Natural killer cell (primary cell): Measurements from ENCODE around the gene TNFAIP3. TPM values are rescaled to one million over a fixed set of nuclear protein-coding genes. Genes with fewer than 3 reads are reported as not detected.

Source experiments
- ATAC-seq, 3 donors: fragments of 150-1000 bp in 2 of 3; fragments of 200-7000 bp in 1 of 3; cut with Tn5 transposase; 1 replicate in 1 of 3; 2 replicates in 2 of 3; pipeline ENCODE4 v1.10.0; 2021; ENCODE audit warnings: mild to moderate bottlenecking in 2 of 3, moderate library complexity in 2 of 3
- DNase-seq, 2 donors: peaks; one replicate each; pipeline versions ENCODE4 v3.0.0 to v3.0.0-alpha.2; 2013 to 2021; ENCODE audit warnings: mixed read lengths in 1 of 2
- H3K27ac ChIP-seq: one replicate; pipeline ENCODE4 v1.5.1; 2013; ENCODE audit warnings: mild to moderate bottlenecking, low read length
- H3K27me3 ChIP-seq: one replicate; pipeline ENCODE4 v1.6.1; 2013; ENCODE audit warnings: low read length; ENCODE audit not compliant: control insufficient read depth, insufficient read depth
- H3K36me3 ChIP-seq: one replicate; pipeline ENCODE4 v1.6.1; 2013; ENCODE audit warnings: low read length; ENCODE audit not compliant: control insufficient read depth, insufficient read depth
- H3K4me1 ChIP-seq: one replicate; pipeline ENCODE4 v1.6.1; 2013; ENCODE audit warnings: low read length; ENCODE audit not compliant: control insufficient read depth, insufficient read depth
- H3K4me3 ChIP-seq: one replicate; pipeline ENCODE4 v1.5.1; 2013; ENCODE audit warnings: low read length
- H3K9me3 ChIP-seq: one replicate; pipeline ENCODE4 v1.6.1; 2013; ENCODE audit warnings: low read length; ENCODE audit not compliant: control insufficient read depth, insufficient read depth
- H3K27ac Mint-ChIP-seq, 2 donors: one replicate each; pipeline ENCODE4 v1.8.0; 2022; ENCODE audit warnings: mild to moderate bottlenecking in 2 of 2, mixed read lengths in 2 of 2, moderate library complexity in 1 of 2
- H3K27me3 Mint-ChIP-seq, 2 donors: one replicate each; pipeline ENCODE4 v1.8.0; 2022; ENCODE audit warnings: low read depth in 2 of 2, mixed read lengths in 2 of 2
- H3K36me3 Mint-ChIP-seq: one replicate; pipeline ENCODE4 v1.8.0; 2022; ENCODE audit warnings: mixed read lengths
- H3K4me1 Mint-ChIP-seq, 2 donors: one replicate each; pipeline ENCODE4 v1.8.0; 2022; ENCODE audit warnings: mixed read lengths in 2 of 2
- H3K4me3 Mint-ChIP-seq: one replicate; pipeline ENCODE4 v1.8.0; 2022; ENCODE audit warnings: mild to moderate bottlenecking, moderate library complexity, mixed read lengths
- H3K9me3 Mint-ChIP-seq, 2 donors: one replicate each; pipeline ENCODE4 v1.8.0; 2022; ENCODE audit warnings: mixed read lengths in 2 of 2
- CTCF ChIP-seq: fragments of 200-600 bp; IDR thresholded peaks from one replicate; pipeline ENCODE4 v1.8.0; 2022; ENCODE audit warnings: antibody characterized with exemption
- WGBS: methylation state at CpG from one replicate; pipeline ENCODE4 v1.1.7; 2013; ENCODE audit warnings: missing lambda C conversion rate; ENCODE audit not compliant: insufficient coverage; 5-methylcytosine and 5-hydroxymethylcytosine counted together
- intact Hi-C: fragments of 100-400 bp; cut with micrococcal nuclease; formaldehyde crosslinking; loops from one replicate; pipeline ENCODE4 v1.14.2; 2022
- total RNA-seq, 4 donors: library from RNA; stranded (reverse); fragments of 120-200 nt in 1 of 4; gene quantifications; one replicate each; pipeline versions ENCODE4 v1.2.3 to v1.2.4, GENCODE V29; 2013 to 2022

Gene TNFAIP3
- total RNA-seq, 3 donors from 2014 or later (not counting 1 experiment from before 2014, with no cell fraction given) = 1,163 to 1,298 (median 1,241) TPM

- no peak overlapping the region for H3K27ac ChIP-seq
Measured at GRCh38 chr6:137848672-137849071, 18.4 kb upstream of the TNFAIP3 start.

GRCh38 chr6:137849181-137849980, 17.7 kb upstream of the TNFAIP3 start:
- no peaks in the 10 kb centered on the region for H3K9me3 Mint-ChIP-seq
- no peak overlapping the region for H3K4me3 ChIP-seq
- H3K4me1 ChIP-seq = peaks cover 15% of the 10 kb centered on the region
- H3K9me3 ChIP-seq = no peaks in the 10 kb centered on the region
- no peaks in the 10 kb centered on the region for H3K36me3 ChIP-seq
- H3K27ac Mint-ChIP-seq = no peak overlapping the region
- no peaks in the 10 kb centered on the region for H3K36me3 Mint-ChIP-seq
- DNase-seq = no peak
- no peak overlapping the region for H3K4me3 Mint-ChIP-seq
- WGBS = 62% methylated on average over 3 of the region's 4 CpGs
- no peaks in the 10 kb centered on the region for H3K4me1 Mint-ChIP-seq
- no peak for TF ChIP-seq CTCF
- intact Hi-C loops = no loop called here
- H3K27ac ChIP-seq = no peak overlapping the region
- ATAC-seq = no peak
- H3K27me3 ChIP-seq = no peaks in the 10 kb centered on the region
- no peaks in the 10 kb centered on the region for H3K27me3 Mint-ChIP-seq

More at GRCh38 chr6:137848672-137849071, 18.4 kb upstream of the TNFAIP3 start:
- Histone ChIP-seq H3K4me3 (no peak overlapping the region), H3K36me3 (no peaks in the 10 kb centered on the region), H3K9me3 (no peaks in the 10 kb centered on the region), H3K27me3 (no peaks in the 10 kb centered on the region), H3K4me1 (peaks cover 15% of the 10 kb centered on the region)
- no peak for DNase-seq
- Mint-ChIP-seq H3K9me3 (no peaks in the 10 kb centered on the region), H3K4me1 (no peaks in the 10 kb centered on the region), H3K4me3 (no peak overlapping the region), H3K27ac (no peak overlapping the region), H3K27me3 (peaks cover under 1 to 3% of the 10 kb centered on the region in 2 donors), H3K36me3 (no peaks in the 10 kb centered on the region)
- TF ChIP-seq CTCF = no peak
- intact Hi-C loops = no loop called here
- no CpG with 5 or more reads among the region's 3 CpGs for WGBS
- ATAC-seq = no peak

GRCh38 chr6:137849981-137850714, 16.9 kb upstream of the TNFAIP3 start:
- no peaks in the 10 kb centered on the region for H3K36me3 ChIP-seq
- no peak overlapping the region for H3K4me3 ChIP-seq
- no peak overlapping the region for H3K27ac ChIP-seq
- no peak overlapping the region for H3K27ac Mint-ChIP-seq
- H3K9me3 Mint-ChIP-seq = no peaks in the 10 kb centered on the region
- no peak overlapping the region for H3K4me3 Mint-ChIP-seq
- peaks cover 15% of the 10 kb centered on the region for H3K4me1 ChIP-seq
- H3K27me3 ChIP-seq = no peaks in the 10 kb centered on the region
- 85% methylated on average over 5 of the region's 5 CpGs for WGBS
- no peaks in the 10 kb centered on the region for H3K9me3 ChIP-seq
- no peaks in the 10 kb centered on the region for H3K27me3 Mint-ChIP-seq
- DNase-seq (no peak), ATAC-seq (no peak)
- H3K4me1 Mint-ChIP-seq = no peaks in the 10 kb centered on the region
- no peaks in the 10 kb centered on the region for H3K36me3 Mint-ChIP-seq
- intact Hi-C loops = no loop called here
- no peak for TF ChIP-seq CTCF
